Stomach smooth muscle (tissue), 2 donors: ENCODE measurements around the gene CDH12.

Experiments
- H3K27ac ChIP-seq: one replicate; pipeline ENCODE4 v1.7.0; 2013; ENCODE audit warnings: mild to moderate bottlenecking, low read length, inconsistent platforms
- H3K27me3 ChIP-seq, 2 donors: one replicate each; pipeline ENCODE4 v1.7.0; 2013; ENCODE audit warnings: low read length in 2 of 2; ENCODE audit not compliant: insufficient read depth in 2 of 2, control insufficient read depth in 1 of 2
- H3K36me3 ChIP-seq, 2 donors: one replicate each; pipeline ENCODE4 v1.7.0; 2013; ENCODE audit warnings: low read length in 2 of 2; ENCODE audit not compliant: control insufficient read depth in 2 of 2, insufficient read depth in 2 of 2
- H3K4me1 ChIP-seq: one replicate; pipeline ENCODE4 v1.7.0; 2013; ENCODE audit warnings: low read length; ENCODE audit not compliant: control insufficient read depth, insufficient read depth
- H3K4me3 ChIP-seq, 2 donors: one replicate each; pipeline ENCODE4 v1.7.0; 2013; ENCODE audit warnings: low read length in 2 of 2
- H3K9ac ChIP-seq, 2 donors: one replicate each; pipeline ENCODE4 v1.7.0; 2013; ENCODE audit warnings: low read length in 2 of 2, mild to moderate bottlenecking in 1 of 2
- H3K9me3 ChIP-seq, 2 donors: one replicate each; pipeline ENCODE4 v1.7.0; 2013; ENCODE audit warnings: low read length in 2 of 2; ENCODE audit not compliant: control insufficient read depth in 2 of 2
- donor health status: healthy.
- donor health status: Pancreatic carcinoma.

The CDH12 gene

GRCh38 chr5:21818370-21818720, 1034.8 kb downstream of the CDH12 start:
- H3K27ac ChIP-seq = no peak overlapping the region
- no peak overlapping the region for H3K4me3 ChIP-seq
- H3K27me3 ChIP-seq = no peaks in the 10 kb centered on the region
- H3K9ac ChIP-seq = no peak overlapping the region
- H3K9me3 ChIP-seq = no peaks in the 10 kb centered on the region
- H3K36me3 ChIP-seq = no peaks in the 10 kb centered on the region
- no peaks in the 10 kb centered on the region for H3K4me1 ChIP-seq

- Histone ChIP-seq H3K9me3 (no peaks in the 10 kb centered on the region), H3K9ac (no peak overlapping the region), H3K4me1 (no peaks in the 10 kb centered on the region), H3K27ac (no peak overlapping the region), H3K36me3 (no peaks in the 10 kb centered on the region), H3K4me3 (no peak overlapping the region), H3K27me3 (no peaks in the 10 kb centered on the region)
Measured at GRCh38 chr5:21817668-21818369, 1035.3 kb downstream of the CDH12 start.

- H3K27me3 ChIP-seq = no peaks in the 10 kb centered on the region
- H3K9ac ChIP-seq = no peak overlapping the region
- no peak overlapping the region for H3K4me3 ChIP-seq
- H3K36me3 ChIP-seq = no peaks in the 10 kb centered on the region
- H3K27ac ChIP-seq = no peak overlapping the region
- H3K4me1 ChIP-seq = no peaks in the 10 kb centered on the region
- H3K9me3 ChIP-seq = no peaks in the 10 kb centered on the region
Measured at GRCh38 chr5:21810737-21811316, 1042.3 kb downstream of the CDH12 start.

- H3K4me3 ChIP-seq = no peak overlapping the region
- H3K9ac ChIP-seq = no peak overlapping the region
- H3K27me3 ChIP-seq = no peaks in the 10 kb centered on the region
- H3K4me1 ChIP-seq = no peaks in the 10 kb centered on the region
- no peak overlapping the region for H3K27ac ChIP-seq
- H3K9me3 ChIP-seq = no peaks in the 10 kb centered on the region
- no peaks in the 10 kb centered on the region for H3K36me3 ChIP-seq
Measured at GRCh38 chr5:21809611-21810010, 1043.5 kb downstream of the CDH12 start.

- H3K27me3 ChIP-seq = no peaks in the 10 kb centered on the region
- H3K4me1 ChIP-seq = no peaks in the 10 kb centered on the region
- no peaks in the 10 kb centered on the region for H3K9me3 ChIP-seq
- no peak overlapping the region for H3K4me3 ChIP-seq
- H3K9ac ChIP-seq = no peak overlapping the region
- no peaks in the 10 kb centered on the region for H3K36me3 ChIP-seq
- no peak overlapping the region for H3K27ac ChIP-seq
Measured at GRCh38 chr5:21807953-21808352, 1045.2 kb downstream of the CDH12 start.

GRCh38 chr5:21806943-21807342, 1046.2 kb downstream of the CDH12 start:
- no peaks in the 10 kb centered on the region for H3K9me3 ChIP-seq
- no peak overlapping the region for H3K4me3 ChIP-seq
- no peak overlapping the region for H3K9ac ChIP-seq
- H3K27ac ChIP-seq = no peak overlapping the region
- no peaks in the 10 kb centered on the region for H3K36me3 ChIP-seq
- H3K4me1 ChIP-seq = no peaks in the 10 kb centered on the region
- no peaks in the 10 kb centered on the region for H3K27me3 ChIP-seq

GRCh38 chr5:21806271-21806670, 1046.9 kb downstream of the CDH12 start:
- no peaks in the 10 kb centered on the region for H3K4me1 ChIP-seq
- no peaks in the 10 kb centered on the region for H3K36me3 ChIP-seq
- H3K27me3 ChIP-seq = no peaks in the 10 kb centered on the region
- H3K9ac ChIP-seq = no peak overlapping the region
- no peak overlapping the region for H3K27ac ChIP-seq
- H3K4me3 ChIP-seq = no peak overlapping the region
- H3K9me3 ChIP-seq = no peaks in the 10 kb centered on the region

- Histone ChIP-seq H3K27ac (no peak overlapping the region), H3K36me3 (no peaks in the 10 kb centered on the region), H3K4me1 (no peaks in the 10 kb centered on the region), H3K4me3 (no peak overlapping the region), H3K9me3 (peaks cover 0 to 3% of the 10 kb centered on the region in 2 donors), H3K9ac (no peak overlapping the region), H3K27me3 (no peaks in the 10 kb centered on the region)
Measured at GRCh38 chr5:21802869-21803490, 1050.2 kb downstream of the CDH12 start.

GRCh38 chr5:21802100-21802499, 1051.0 kb downstream of the CDH12 start:
- H3K4me3 ChIP-seq = no peak overlapping the region
- H3K27ac ChIP-seq = no peak overlapping the region
- H3K9ac ChIP-seq = no peak overlapping the region
- no peaks in the 10 kb centered on the region for H3K27me3 ChIP-seq
- peaks cover 0 to 3% of the 10 kb centered on the region in 2 donors for H3K9me3 ChIP-seq
- no peaks in the 10 kb centered on the region for H3K4me1 ChIP-seq
- no peaks in the 10 kb centered on the region for H3K36me3 ChIP-seq

GRCh38 chr5:21792748-21793147, 1060.4 kb downstream of the CDH12 start:
- Histone ChIP-seq H3K4me3 (no peak overlapping the region), H3K36me3 (no peaks in the 10 kb centered on the region), H3K4me1 (no peaks in the 10 kb centered on the region), H3K9me3 (no peaks in the 10 kb centered on the region), H3K27me3 (no peaks in the 10 kb centered on the region), H3K9ac (no peak overlapping the region), H3K27ac (no peak overlapping the region)

GRCh38 chr5:21791304-21791703, 1061.8 kb downstream of the CDH12 start:
- H3K36me3 ChIP-seq = no peaks in the 10 kb centered on the region
- no peak overlapping the region for H3K4me3 ChIP-seq
- H3K27me3 ChIP-seq = no peaks in the 10 kb centered on the region
- H3K9ac ChIP-seq = no peak overlapping the region
- no peaks in the 10 kb centered on the region for H3K9me3 ChIP-seq
- no peak overlapping the region for H3K27ac ChIP-seq
- no peaks in the 10 kb centered on the region for H3K4me1 ChIP-seq
